ENCODE results near the gene ZNF200.

DNA sequence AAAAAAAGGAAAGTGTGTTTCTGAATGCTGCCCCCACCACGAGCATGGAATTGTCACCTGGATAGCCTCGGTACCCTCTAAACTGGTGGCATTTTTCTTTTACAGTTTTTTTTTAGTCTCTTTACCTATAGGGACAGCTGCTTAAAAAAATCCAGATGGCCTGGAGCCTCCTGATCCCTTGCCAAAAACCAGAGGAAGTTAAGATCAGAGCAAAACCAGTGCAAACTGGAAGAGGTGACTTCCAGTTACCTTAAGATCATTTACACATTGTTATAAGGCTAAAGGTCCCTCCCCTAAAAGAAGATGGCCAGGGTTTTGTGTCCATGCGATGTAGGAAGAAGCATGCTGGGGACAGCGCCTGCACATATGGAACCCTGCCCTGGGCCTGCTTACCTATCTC lies 18.0 kb upstream of the ZNF200 start:
- TF ChIP-seq, protein P1, sequence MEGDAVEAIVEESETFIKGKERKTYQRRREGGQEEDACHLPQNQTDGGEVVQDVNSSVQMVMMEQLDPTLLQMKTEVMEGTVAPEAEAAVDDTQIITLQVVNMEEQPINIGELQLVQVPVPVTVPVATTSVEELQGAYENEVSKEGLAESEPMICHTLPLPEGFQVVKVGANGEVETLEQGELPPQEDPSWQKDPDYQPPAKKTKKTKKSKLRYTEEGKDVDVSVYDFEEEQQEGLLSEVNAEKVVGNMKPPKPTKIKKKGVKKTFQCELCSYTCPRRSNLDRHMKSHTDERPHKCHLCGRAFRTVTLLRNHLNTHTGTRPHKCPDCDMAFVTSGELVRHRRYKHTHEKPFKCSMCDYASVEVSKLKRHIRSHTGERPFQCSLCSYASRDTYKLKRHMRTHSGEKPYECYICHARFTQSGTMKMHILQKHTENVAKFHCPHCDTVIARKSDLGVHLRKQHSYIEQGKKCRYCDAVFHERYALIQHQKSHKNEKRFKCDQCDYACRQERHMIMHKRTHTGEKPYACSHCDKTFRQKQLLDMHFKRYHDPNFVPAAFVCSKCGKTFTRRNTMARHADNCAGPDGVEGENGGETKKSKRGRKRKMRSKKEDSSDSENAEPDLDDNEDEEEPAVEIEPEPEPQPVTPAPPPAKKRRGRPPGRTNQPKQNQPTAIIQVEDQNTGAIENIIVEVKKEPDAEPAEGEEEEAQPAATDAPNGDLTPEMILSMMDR (conservative IDR thresholded peaks at IDR 0.05; ENCODE audit: low read length): no peak
- no peak for TF ChIP-seq EZH2phosphoT487 (IDR thresholded peaks at IDR 0.05; ENCODE audit: borderline replicate concordance)
